GM19238 (cell line): Measurements from ENCODE around the gene AP1M2.

ENCODE experiments used
- DNase-seq: peaks from one replicate; pipeline ENCODE4 v3.0.0; 2011; ENCODE audit warnings: low spot score; ENCODE audit not compliant: insufficient read length

The AP1M2 gene

DNA sequence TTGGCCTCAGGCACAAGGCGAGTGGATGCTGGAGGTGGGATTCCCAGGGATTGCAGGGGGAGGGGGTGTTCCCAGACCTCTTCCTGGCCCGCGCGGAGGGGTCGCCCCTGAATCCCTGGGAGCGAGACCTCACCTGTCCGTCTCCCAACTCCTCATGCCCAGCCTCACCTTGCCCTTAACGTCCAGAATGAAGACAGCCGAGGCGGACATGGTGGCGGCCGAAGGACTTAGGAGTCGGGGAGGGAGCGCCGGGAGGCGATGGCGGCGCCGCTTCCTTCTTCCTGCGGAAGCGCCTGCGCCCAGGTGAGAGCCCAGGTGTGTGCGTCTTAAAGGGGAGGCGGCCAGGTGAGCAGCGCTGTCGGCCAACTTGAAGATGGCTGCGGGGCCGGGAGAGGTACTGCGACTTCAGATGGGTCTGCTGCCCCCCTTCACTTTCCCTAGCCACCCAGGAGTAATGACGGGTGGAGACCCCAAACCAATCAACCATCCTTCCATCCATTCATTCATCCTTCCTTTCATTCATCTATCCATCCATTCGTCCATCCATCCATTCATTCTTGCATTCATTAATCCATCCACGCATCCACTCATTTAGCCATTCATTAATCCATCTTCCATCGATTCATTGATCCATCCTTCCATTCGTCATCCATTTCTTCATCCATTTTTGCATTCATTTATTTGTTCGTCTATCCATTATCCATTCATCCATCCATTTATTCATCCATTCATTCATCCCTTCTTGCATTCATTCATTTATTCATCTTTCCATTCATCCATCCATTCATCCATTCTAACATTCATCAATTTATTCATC, at the start of gene AP1M2:
TSS of gene AP1M2 (minus strand) at position 291 of the 817 bp plus-strand sequence. CDS start at position 210, 81 bp downstream.
- DNase-seq, result no peak

DNA sequence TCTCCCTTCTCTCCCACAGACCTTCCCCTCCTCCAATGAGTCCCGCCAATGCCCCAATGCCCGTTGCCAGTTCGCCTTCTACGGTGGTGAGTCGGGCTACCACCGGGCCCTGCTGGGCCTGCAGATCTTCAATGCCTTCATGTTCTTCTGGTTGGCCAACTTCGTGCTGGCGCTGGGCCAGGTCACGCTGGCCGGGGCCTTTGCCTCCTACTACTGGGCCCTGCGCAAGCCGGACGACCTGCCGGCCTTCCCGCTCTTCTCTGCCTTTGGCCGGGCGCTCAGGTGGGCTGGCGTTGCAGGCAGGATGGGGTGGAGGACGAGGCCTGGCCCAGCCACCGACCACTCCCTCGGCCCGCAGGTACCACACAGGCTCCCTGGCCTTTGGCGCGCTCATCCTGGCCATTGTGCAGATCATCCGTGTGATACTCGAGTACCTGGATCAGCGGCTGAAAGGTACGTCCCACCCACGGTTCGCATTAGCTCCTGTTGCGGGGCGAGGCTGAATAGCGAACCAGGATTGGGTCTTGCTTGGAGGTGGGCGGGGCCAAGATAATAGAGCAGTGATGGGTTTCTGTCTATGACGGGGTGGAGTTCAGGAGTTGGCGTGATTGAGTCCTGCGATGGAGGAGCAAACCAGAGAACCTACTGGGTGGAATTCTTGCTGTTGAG, 49.3 kb upstream of the AP1M2 start:
- DNase-seq, result no peak

DNA sequence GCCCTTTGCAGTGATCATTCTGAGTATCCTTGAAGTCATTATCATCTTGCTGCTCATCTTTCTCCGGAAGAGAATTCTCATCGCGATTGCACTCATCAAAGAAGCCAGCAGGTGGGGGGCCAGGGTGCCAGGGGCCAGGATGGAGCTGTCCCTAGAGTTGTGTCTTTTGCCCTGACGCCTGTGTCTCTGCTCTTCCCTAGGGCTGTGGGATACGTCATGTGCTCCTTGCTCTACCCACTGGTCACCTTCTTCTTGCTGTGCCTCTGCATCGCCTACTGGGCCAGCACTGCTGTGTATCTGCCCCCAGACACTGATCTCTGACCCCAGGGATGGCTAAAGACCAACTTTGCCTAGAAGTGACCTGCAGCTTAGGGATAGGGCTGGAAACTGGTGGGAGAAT, 47.9 kb upstream of the AP1M2 start:
- no peak for DNase-seq

DNA sequence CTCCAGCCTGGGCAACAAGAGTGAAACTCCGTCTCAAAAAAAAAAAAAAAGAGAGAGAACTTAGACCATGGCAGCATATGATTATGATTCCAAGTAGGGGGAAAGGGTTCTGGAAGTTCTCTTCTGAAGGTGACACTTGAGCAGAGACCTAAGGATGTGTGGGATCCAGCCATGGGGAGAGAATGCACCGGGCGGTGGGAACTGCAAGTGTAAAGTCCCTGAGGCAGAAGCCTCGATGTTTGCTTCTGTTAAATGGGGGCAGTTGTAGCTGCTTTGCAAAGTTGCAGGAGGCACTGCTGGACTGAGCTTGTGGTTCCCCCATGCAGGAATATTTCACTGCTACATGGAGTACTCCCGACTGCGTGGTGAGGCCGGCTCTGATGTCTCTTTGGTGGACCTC, 47.3 kb upstream of the AP1M2 start:
- DNase-seq, result no peak

GRCh38 chr19:10631874-10632273, 44.8 kb upstream of the AP1M2 start:
- DNase-seq, result no peak

- no peak for DNase-seq
Measured at GRCh38 chr19:10625762-10626138, 38.6 kb upstream of the AP1M2 start.

- DNase-seq, result no peak
Measured at GRCh38 chr19:10625003-10625761, 38.1 kb upstream of the AP1M2 start, which contains the start of gene SLC44A2. Gene SLC44A2, plus strand, starts transcription at chr19:10625553. Its CDS starts 81 bp downstream, at chr19:10625634.

- DNase-seq, result no peak
Measured at GRCh38 chr19:10624585-10624984, 37.5 kb upstream of the AP1M2 start.

- DNase-seq, result no peak
Measured at GRCh38 chr19:10621966-10622365, 34.9 kb upstream of the AP1M2 start.

DNA sequence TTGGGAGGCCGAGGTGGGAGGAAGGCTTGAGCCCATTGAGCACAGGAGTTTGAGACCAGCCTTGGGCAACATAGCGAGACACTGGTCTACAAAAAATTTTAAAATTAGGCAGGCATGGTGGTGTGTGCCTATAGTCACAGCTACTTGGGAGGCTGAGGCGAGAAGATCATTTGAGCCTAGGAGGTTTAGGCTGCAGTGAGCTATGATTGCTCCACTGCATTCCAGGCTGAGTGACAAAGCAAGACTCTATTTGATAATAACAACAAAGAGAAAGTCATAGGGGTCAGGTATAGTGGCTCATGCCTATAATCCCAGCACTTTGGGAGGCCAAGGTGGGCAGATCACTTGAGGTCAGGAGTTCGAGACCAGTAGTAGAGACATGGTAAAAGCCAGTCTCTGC, 33.7 kb upstream of the AP1M2 start:
- no peak for DNase-seq

- no peak for DNase-seq
Measured at GRCh38 chr19:10618846-10619245, 31.7 kb upstream of the AP1M2 start.

GRCh38 chr19:10617409-10618121, 30.5 kb upstream of the AP1M2 start:
- no peak for DNase-seq

DNA sequence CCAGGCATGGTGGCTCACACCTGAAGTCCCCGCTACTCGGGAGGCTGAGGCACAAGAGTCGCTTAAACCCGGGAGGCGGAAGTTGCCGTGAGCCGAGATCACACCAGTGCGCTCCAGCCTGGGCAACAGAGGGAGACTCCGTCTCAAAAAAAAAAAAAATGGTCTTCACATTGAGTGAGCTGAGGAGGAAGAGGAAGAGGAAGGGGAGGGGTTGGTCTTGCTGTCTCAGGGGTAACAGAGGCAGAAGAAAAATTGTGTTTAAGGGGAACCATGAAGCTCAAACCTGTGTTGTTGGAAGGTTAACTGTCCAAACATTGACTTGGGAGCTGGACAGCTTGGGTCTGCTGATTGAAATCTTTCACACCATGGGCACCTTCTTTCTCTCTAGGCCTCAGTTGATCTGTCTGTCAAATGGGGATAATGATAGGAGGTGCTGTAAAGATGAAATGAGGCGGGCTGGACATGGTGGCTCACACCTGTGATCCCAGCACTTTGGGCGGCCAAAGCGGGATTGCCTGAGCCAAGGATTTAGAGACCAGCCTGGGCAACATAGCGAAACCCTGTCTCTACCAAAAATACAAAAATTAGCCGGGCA, 28.4 kb upstream of the AP1M2 start:
- DNase-seq, result no peak

DNA sequence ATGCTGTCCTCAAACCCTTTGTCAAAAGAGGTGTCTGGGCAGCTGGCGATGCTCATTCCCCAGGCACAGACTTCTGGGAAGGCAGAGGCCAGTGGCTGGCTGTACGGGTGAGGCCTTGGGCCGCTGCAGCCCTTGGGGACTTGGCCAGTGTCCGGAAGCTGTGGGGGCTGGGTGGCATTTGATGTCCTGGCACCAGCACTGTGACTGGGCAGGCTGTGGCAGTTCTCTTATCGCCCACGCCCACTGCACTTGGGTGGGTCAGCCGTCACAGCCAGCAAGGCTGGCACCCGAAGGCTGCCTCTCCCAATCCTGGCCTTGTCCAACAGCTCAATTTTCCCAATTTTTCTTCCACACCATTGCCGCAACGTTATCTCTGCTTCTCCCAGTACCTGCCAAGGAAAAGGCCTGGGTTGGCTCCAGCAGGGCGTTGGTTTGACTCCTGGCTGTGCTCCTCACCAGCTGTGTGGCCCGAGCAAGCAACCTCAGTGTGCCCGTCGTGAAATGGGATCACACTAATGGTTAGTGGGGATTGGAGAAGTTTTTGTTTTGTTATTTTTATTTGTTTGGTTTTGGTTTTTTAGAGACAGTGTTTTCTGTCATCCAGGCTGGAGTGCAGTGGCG, 25.5 kb upstream of the AP1M2 start:
- no peak for DNase-seq

DNA sequence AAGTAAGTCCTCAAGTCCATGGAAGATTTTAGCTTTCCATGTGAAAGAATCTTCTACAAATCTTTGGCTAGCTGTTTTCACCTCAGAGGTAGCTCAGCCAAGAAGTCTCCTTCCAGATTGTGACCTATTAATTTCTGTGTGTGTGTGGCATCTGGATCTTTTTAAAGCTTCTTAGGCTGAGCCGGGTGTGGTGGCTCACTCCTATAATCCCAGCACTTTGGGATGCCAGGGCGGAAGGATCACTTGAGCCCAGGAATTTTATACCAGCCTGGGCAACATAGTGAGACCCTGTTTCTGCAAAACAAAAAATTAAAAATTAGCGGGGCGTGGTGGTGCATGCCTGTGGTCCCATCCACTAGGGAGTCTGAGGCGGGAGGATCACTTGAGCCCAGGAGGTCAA, 24.8 kb upstream of the AP1M2 start:
- DNase-seq, result no peak

DNA sequence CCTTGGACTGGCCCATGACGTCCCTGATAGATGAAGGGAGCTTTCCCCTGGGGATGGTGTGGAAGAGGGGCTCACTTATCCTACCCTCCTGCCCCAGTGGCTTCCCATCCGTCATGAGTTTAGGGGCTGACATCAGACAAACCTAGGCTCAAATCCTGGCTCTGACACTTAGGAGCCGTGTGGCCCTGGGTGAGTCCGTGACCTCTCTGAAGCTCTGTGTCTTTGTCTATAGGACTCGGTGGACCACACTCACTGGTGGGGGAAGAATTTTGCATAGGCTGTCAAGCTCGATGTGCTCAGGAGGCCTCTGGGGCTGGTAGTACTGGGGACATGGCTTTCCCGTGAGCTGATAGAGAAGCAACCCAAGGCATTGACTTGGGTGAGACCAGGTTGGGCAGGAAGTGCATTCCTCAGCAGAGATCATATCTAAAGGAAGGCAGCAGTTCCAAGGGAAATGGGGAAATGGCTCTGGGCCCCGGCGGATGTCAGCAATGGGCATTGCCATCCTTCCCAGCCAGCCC, 17.4 kb upstream of the AP1M2 start:
- DNase-seq, result peak; percentile 58

DNA sequence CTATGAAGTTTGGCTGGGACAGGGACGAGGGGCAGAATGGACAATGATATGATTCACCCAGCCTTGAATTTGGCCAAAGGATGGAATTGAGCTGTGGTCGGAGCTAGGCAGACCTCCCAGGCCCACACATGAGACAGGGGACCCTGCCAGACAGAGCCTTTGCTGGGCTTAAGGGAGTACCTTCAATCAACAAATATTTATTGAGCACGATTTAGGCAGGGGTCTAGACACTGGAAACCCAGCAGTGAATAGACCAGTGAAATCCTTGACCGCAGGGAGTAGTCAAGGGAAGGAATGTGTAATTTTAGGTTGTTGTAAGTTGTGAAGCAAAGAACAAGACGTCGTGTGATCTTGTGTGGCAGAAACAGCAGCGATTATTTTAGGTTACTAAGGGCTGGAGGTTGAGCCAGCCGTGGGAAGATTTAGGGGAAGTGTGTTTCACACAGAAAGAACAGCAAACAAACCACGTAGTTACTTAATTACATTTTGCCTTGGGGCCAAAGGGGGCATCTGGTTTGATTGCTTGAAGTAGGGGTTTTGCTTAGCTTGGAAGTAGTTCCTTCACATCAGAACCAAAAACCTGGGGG, 16.9 kb upstream of the AP1M2 start:
- DNase-seq, result peak; percentile 55

GRCh38 chr19:10603084-10603872, 16.2 kb upstream of the AP1M2 start:
- peak; percentile 61 for DNase-seq
